B cell (primary cell): ENCODE results near the gene SLC8B1. TPM values are rescaled to one million over a fixed set of nuclear protein-coding genes. Genes with fewer than 3 reads are reported as not detected.

ENCODE experiments used
- ATAC-seq: fragments of 200-7000 bp; cut with Tn5 transposase; one replicate; pipeline ENCODE4 v1.10.0; 2021; ENCODE audit warnings: low read depth, mild to moderate bottlenecking, moderate number of reproducible peaks, moderate library complexity
- CTCF ChIA-PET: fragments of 350-600 bp; sonication (Branson Sonifier 250); formaldehyde crosslinking; loops from one replicate; lab custom pipeline; 2021; ENCODE audit warnings: antibody characterized with exemption, inconsistent platforms; lab: Charles Lee
- POLR2A ChIA-PET: fragments of 350-600 bp; sonication (Branson Sonifier 250); formaldehyde crosslinking; loops from one replicate; lab custom pipeline; 2021; ENCODE audit warnings: antibody characterized with exemption; lab: Charles Lee
- DNase-seq: peaks from one replicate; pipeline ENCODE4 v3.0.0; 2013
- H2AFZ ChIP-seq: 2 replicates; pipeline ENCODE4 v1.6.1; 2012; ENCODE audit warnings: mild to moderate bottlenecking, low read depth, low read length; ENCODE audit not compliant: insufficient read depth, poor library complexity, severe bottlenecking
- H3K27ac ChIP-seq, 2 donors: 1 replicate in 1 of 2; 2 replicates in 1 of 2; pipeline ENCODE4 v1.5.1; 2012 to 2013; ENCODE audit warnings: low read length in 2 of 2, mild to moderate bottlenecking in 2 of 2, moderate library complexity in 1 of 2
- H3K27me3 ChIP-seq, 4 experiments: fragments of 200-600 bp in 1 of 4; sonication (generic) in 1 of 4; replicated peaks in 1 of 4; 1 replicate in 2 of 4; 2 replicates in 2 of 4; pipeline versions ENCODE4 v1.6.1 to v1.7.0; 2013 to 2016; ENCODE audit warnings: low read length in 3 of 4, mild to moderate bottlenecking in 2 of 4, mixed read lengths in 1 of 4, moderate library complexity in 1 of 4; ENCODE audit not compliant: insufficient read depth in 4 of 4, control insufficient read depth in 3 of 4; ENCODE audit errors: control extremely low read depth in 1 of 4
- H3K36me3 ChIP-seq, 2 experiments: replicated peaks in 1 of 2; 1 replicate in 1 of 2; 2 replicates in 1 of 2; pipeline versions ENCODE4 v1.6.1 to v1.7.1; 2013; ENCODE audit warnings: low read length in 1 of 2; ENCODE audit not compliant: insufficient read depth in 2 of 2, control insufficient read depth in 1 of 2; ENCODE audit errors: control extremely low read depth in 1 of 2, extremely low read depth in 1 of 2
- H3K4me1 ChIP-seq, 2 donors: fragments of 200-600 bp in 1 of 2; sonication (generic) in 1 of 2; 1 replicate in 1 of 2; 2 replicates in 1 of 2; pipeline versions ENCODE4 v1.5.1 to v1.6.1; 2013 to 2017; ENCODE audit warnings: low read length in 2 of 2; ENCODE audit not compliant: control insufficient read depth in 2 of 2, insufficient read depth in 2 of 2
- H3K4me2 ChIP-seq: replicated peaks from 2 replicates; pipeline ENCODE3; 2012; ENCODE audit warnings: mild to moderate bottlenecking, low read depth, low read length; ENCODE audit not compliant: poor library complexity, severe bottlenecking
- H3K4me3 ChIP-seq, 5 experiments: fragments of 200-600 bp in 1 of 5; sonication (generic) in 1 of 5; 1 replicate in 3 of 5; 2 replicates in 2 of 5; pipeline versions ENCODE4 v1.5.1 to v1.7.0; 2011 to 2016; ENCODE audit warnings: low read length in 4 of 5, mild to moderate bottlenecking in 4 of 5, low read depth in 2 of 5, control low read depth in 1 of 5, moderate library complexity in 1 of 5; ENCODE audit not compliant: insufficient read depth in 1 of 5; ENCODE audit errors: control extremely low read depth in 1 of 5, extremely low read depth in 1 of 5
- H3K79me2 ChIP-seq: fragments of 200-600 bp; sonication (generic); one replicate; pipeline ENCODE4 v1.6.0; 2016; ENCODE audit warnings: low read length; ENCODE audit not compliant: control insufficient read depth, insufficient read depth
- H3K9ac ChIP-seq: fragments of 200-600 bp; sonication (generic); 2 replicates; pipeline ENCODE4 v1.6.1; 2017; ENCODE audit warnings: mild to moderate bottlenecking, low read length, moderate library complexity
- H3K9me3 ChIP-seq, 3 donors: one replicate each; pipeline versions ENCODE4 v1.6.1 to v1.7.1; 2013; ENCODE audit warnings: low read length in 2 of 3; ENCODE audit not compliant: control insufficient read depth in 2 of 3, insufficient read depth in 1 of 3; ENCODE audit errors: control extremely low read depth in 1 of 3
- H4K20me1 ChIP-seq: 2 replicates; pipeline ENCODE4 v1.6.0; 2012; ENCODE audit warnings: mild to moderate bottlenecking, low read length; ENCODE audit not compliant: insufficient read depth, control insufficient read depth, poor library complexity, severe bottlenecking
- H3K27ac Mint-ChIP-seq: one replicate; pipeline ENCODE4 v1.8.0; 2021; ENCODE audit warnings: mixed read lengths
- H3K27me3 Mint-ChIP-seq: one replicate; pipeline ENCODE4 v1.8.0; 2021; ENCODE audit warnings: mixed read lengths
- H3K4me1 Mint-ChIP-seq: one replicate; pipeline ENCODE4 v1.8.0; 2021; ENCODE audit warnings: mixed read lengths
- H3K4me3 Mint-ChIP-seq: one replicate; pipeline ENCODE4 v1.8.0; 2021; ENCODE audit warnings: mixed read lengths
- H3K9me3 Mint-ChIP-seq: one replicate; pipeline ENCODE4 v1.8.0; 2022; ENCODE audit warnings: mixed read lengths; ENCODE audit not compliant: insufficient read depth
- EZH2 ChIP-seq: IDR thresholded peaks from 2 replicates; pipeline ENCODE4 v1.6.1; 2012; ENCODE audit warnings: borderline replicate concordance, low read depth, mild to moderate bottlenecking, moderate library complexity, low read length; ENCODE audit not compliant: insufficient read depth, poor library complexity, severe bottlenecking
- WGBS: methylation state at CpG from one replicate; pipeline ENCODE4 v1.1.5; 2013; ENCODE audit warnings: missing lambda C conversion rate; ENCODE audit not compliant: insufficient coverage; 5-methylcytosine and 5-hydroxymethylcytosine counted together
- intact Hi-C: fragments of 100-400 bp; cut with micrococcal nuclease; formaldehyde crosslinking; loops from one replicate; pipeline ENCODE4 v1.10.0; 2022
- polyA plus RNA-seq: library from polyadenylated mRNA; depleted of rRNA; stranded (reverse); fragments of >200 nt; gene quantifications from 2 replicates; pipeline ENCODE4 v1.2.3, GENCODE V29; 2012
- total RNA-seq, 2 donors: library from RNA; stranded (reverse); fragments of 120-200 nt in 1 of 2; gene quantifications; 1 replicate in 1 of 2; 2 replicates in 1 of 2; pipeline versions ENCODE4 v1.2.3 to v1.2.4, GENCODE V29; 2013 to 2022
- TF ChIP-seq, protein P1 (sequence below): fragments of 200-600 bp; IDR thresholded peaks from one replicate; pipeline ENCODE4 v1.8.0; 2022; ENCODE audit warnings: antibody characterized with exemption, mild to moderate bottlenecking

SLC8B1 gene
- total and polyA plus RNA-seq, 2 donors (not counting 1 experiment from before 2014, with no cell fraction given), result 18.7 to 35.6 TPM

GRCh38 chr12:113326775-113327395 is 8.0 kb downstream of the SLC8B1 start:
- H4K20me1 ChIP-seq, result no peaks in the 10 kb centered on the region

DNA sequence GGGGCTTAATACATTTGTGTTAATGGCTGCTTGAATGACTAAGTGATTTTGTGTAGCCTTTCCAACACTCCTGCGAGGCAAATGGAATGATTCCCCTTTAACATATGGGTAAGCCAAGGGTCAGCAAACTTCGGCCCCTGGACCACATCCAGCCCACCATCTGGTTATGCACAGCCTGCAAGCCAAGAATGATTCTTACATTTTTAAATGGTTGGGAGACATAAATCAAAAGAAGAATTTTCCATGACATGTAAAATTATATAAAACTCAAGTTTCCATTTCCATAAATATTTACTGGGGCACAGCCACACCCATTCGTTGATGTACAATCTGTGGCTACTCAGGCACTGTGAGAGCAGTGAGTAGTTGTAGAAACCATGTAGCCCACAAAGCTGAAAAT is 9.0 kb downstream of the SLC8B1 start:
- H4K20me1 ChIP-seq, result no peaks in the 10 kb centered on the region
- peaks cover 10% of the 10 kb centered on the region for H3K4me1 Mint-ChIP-seq
- no peaks in the 10 kb centered on the region for H3K4me1 ChIP-seq
- H3K27me3 ChIP-seq, result no peaks in the 10 kb centered on the region
- ATAC-seq (no peak), DNase-seq (no peak)
- no peak overlapping the region for H3K4me2 ChIP-seq
- intact Hi-C loops, result no loop called here
- peaks cover 25% of the 10 kb centered on the region for H3K79me2 ChIP-seq
- no peak overlapping the region for H3K9ac ChIP-seq
- TF ChIP-seq, protein P1, sequence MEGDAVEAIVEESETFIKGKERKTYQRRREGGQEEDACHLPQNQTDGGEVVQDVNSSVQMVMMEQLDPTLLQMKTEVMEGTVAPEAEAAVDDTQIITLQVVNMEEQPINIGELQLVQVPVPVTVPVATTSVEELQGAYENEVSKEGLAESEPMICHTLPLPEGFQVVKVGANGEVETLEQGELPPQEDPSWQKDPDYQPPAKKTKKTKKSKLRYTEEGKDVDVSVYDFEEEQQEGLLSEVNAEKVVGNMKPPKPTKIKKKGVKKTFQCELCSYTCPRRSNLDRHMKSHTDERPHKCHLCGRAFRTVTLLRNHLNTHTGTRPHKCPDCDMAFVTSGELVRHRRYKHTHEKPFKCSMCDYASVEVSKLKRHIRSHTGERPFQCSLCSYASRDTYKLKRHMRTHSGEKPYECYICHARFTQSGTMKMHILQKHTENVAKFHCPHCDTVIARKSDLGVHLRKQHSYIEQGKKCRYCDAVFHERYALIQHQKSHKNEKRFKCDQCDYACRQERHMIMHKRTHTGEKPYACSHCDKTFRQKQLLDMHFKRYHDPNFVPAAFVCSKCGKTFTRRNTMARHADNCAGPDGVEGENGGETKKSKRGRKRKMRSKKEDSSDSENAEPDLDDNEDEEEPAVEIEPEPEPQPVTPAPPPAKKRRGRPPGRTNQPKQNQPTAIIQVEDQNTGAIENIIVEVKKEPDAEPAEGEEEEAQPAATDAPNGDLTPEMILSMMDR, result no peak
- no peak for TF ChIP-seq EZH2
- H3K27ac ChIP-seq, result no peak overlapping the region
- peaks cover 2% of the 10 kb centered on the region for H3K9me3 Mint-ChIP-seq
- no peak overlapping the region for H3K4me3 ChIP-seq
- peaks cover 13 to 16% of the 10 kb centered on the region in 2 experiments for H3K36me3 ChIP-seq
- ChIA-PET CTCF (interaction anchor here (0.9 kb wide), 1 partner anchor 10 kb away, joined by 3 read pairs; no protein-coding TSS in a partner anchor), POLR2A (interaction anchor here (0.7 kb wide), 1 partner anchor 95 kb away, joined by 4 read pairs; no protein-coding TSS in a partner anchor)
- no peak overlapping the region for H2AFZ ChIP-seq
- no CpG with 5 or more reads among the region's 3 CpGs for WGBS
- H3K27me3 Mint-ChIP-seq, result no peaks in the 10 kb centered on the region
- peaks cover 0 to 5% (median 0%) of the 10 kb centered on the region in 3 donors for H3K9me3 ChIP-seq
- no peak overlapping the region for H3K4me3 Mint-ChIP-seq
- no peak overlapping the region for H3K27ac Mint-ChIP-seq

More at GRCh38 chr12:113326775-113327395, 8.0 kb downstream of the SLC8B1 start:
- Mint-ChIP-seq H3K9me3 (peaks cover 2% of the 10 kb centered on the region), H3K27ac (no peak overlapping the region), H3K4me1 (peaks cover 13% of the 10 kb centered on the region), H3K4me3 (no peak overlapping the region), H3K27me3 (no peaks in the 10 kb centered on the region)
- TF ChIP-seq, protein P1, result no peak
- no peak for TF ChIP-seq EZH2
- peaks cover 14 to 16% of the 10 kb centered on the region in 2 experiments for H3K36me3 ChIP-seq
- WGBS, result 89% methylated on average over 2 of the region's 4 CpGs
- no peak overlapping the region for H3K9ac ChIP-seq
- H3K4me3 ChIP-seq, result no peak overlapping the region
- CTCF ChIA-PET, result no interaction called here
- DNase-seq (no peak), ATAC-seq (no peak)
- H3K9me3 ChIP-seq, result no peaks in the 10 kb centered on the region
- no peak overlapping the region for H3K4me2 ChIP-seq
- POLR2A ChIA-PET, result no interaction called here
- peaks cover 27% of the 10 kb centered on the region for H3K79me2 ChIP-seq
- no peak overlapping the region for H2AFZ ChIP-seq
- peaks cover 2% of the 10 kb centered on the region in 2 donors for H3K4me1 ChIP-seq
- intact Hi-C loops, result no loop called here
- no peaks in the 10 kb centered on the region for H3K27me3 ChIP-seq
- H3K27ac ChIP-seq, result no peak overlapping the region
